H1 (cell line): ENCODE measurements around the gene C12orf56. TPM values are rescaled to one million over a fixed set of nuclear protein-coding genes. Genes with fewer than 3 reads are reported as not detected.

Source experiments
- BACH1 ChIP-seq: IDR thresholded peaks from 2 replicates; pipeline ENCODE4 v1.6.1; 2012; ENCODE audit warnings: low read length, improper control_type of control experiment
- HDAC6 ChIP-seq: IDR thresholded peaks from one replicate; pipeline ENCODE4 v1.7.1; 2012; ENCODE audit warnings: low read depth, mild to moderate bottlenecking, inconsistent platforms, low read length, moderate library complexity
- KDM1A ChIP-seq: fragments of 200-600, 300-600 bp; sonication (generic); IDR thresholded peaks from 2 replicates; pipeline ENCODE4 v1.7.1; 2016; ENCODE audit warnings: mild to moderate bottlenecking, low read length, borderline replicate concordance
- POLR2AphosphoS5 ChIP-seq: IDR thresholded peaks from 2 replicates; pipeline ENCODE4 v1.6.1; 2011; ENCODE audit warnings: low read depth, low read length
- SP2 ChIP-seq: IDR thresholded peaks from 2 replicates; pipeline ENCODE4 v1.6.1; 2012; ENCODE audit warnings: mild to moderate bottlenecking, low read length, inconsistent platforms
- polyA plus RNA-seq, 7 experiments: library from polyadenylated mRNA; depleted of rRNA in 3 of 7; stranded (reverse) in 5 of 7; unstranded in 2 of 7; fragments of >200 nt in 5 of 7; fragments of 200-250 nt in 2 of 7; gene quantifications; 1 replicate in 5 of 7; 2 replicates in 1 of 7; 4 replicates in 1 of 7; pipeline versions ENCODE4 v1.2.1 to v1.2.3, GENCODE V29; 2011 to 2013; ENCODE audit warnings: missing spikeins in 2 of 7, mixed read lengths in 2 of 7
- total RNA-seq: library from RNA; stranded (reverse); fragmentation: NEBNext Ultra II Directional; extraction: Animal tissue kit (Norgen Biotek cat#: 25700); gene quantifications from 2 replicates; pipeline ENCODE4 v1.2.1, GENCODE V29; 2021

Gene C12orf56
- total and polyA plus RNA-seq, 2 of the 8 experiments (the other 6 are each of a cell fraction or from before 2014, with no cell fraction given), result 1.1 to 2.9 TPM

- TF ChIP-seq SP2 (no peak), POLR2AphosphoS5 (no peak), HDAC6 (no peak), BACH1 (no peak), KDM1A (no peak)
- TF ChIP-seq, all 59 proteins: peak for 0
Observed at GRCh38 chr12:64385468-64385867, 5.1 kb downstream of the C12orf56 start (continued).
